Stimulated activated CD4-positive, alpha-beta T cell treated with anti-CD3 and anti-CD28 coated beads, Interleukin-2, amount 100 ng/mL, for 24 hours (primary cell): Measurements from ENCODE around the gene E2F2.

ENCODE experiments used
- DNase-seq, 2 donors: peaks; one replicate each; pipeline ENCODE4 v3.0.0-alpha.2; 2020

The E2F2 gene

GRCh38 chr1:23562137-23562876, 31.3 kb upstream of the E2F2 start:
- DNase-seq, result peak; percentile 29 to 32

- DNase-seq, result no peak
Observed at GRCh38 chr1:23561813-23562100, 30.7 kb upstream of the E2F2 start.

GRCh38 chr1:23561076-23561812, 30.2 kb upstream of the E2F2 start:
- no peak for DNase-seq

DNA sequence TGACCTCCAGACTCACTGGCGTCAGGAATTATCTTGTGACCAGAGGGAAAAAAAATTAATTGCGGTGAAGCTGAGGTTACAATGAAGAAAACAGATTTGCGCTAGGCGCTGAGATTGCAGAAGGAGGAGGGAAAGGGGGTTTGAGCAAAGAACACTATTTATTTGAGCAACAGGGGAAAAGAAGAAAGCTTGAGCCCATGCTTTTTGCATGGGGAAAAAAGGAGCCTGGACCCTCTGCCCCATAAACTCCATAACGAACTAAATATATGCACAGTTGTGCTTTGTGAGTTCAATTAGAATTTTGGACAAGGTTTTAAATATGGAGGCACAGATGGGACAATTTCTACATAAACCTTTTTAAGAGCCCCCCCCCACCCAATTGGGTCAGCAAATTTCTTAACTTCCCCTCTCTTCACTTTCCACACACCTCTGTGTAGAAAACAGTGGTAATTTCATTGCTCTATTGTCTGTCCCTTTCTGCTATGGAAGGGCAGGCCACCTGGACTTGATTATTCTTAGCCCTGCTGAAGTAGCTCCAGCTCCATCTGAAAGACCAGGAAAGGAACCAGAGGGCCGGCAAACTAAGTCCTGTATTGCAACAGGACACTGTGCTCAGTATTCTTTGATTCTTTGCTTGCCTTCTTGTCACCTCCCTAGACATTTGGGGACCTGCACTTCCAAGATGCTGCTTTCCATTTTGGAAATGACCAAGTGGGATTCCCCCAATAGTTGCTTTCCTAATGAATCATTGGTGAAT, 29.1 kb upstream of the E2F2 start:
- DNase-seq, result no peak

- DNase-seq, result peak; percentile 94 to 95
Observed at GRCh38 chr1:23559136-23559984, 28.3 kb upstream of the E2F2 start, which contains the start of gene ID3. Gene ID3 (minus strand): TSS chr1:23559501. CDS start chr1:23559426, 75 bp downstream.

- peak; percentile 25 to 34 for DNase-seq
Observed at GRCh38 chr1:23558872-23559135, 27.8 kb upstream of the E2F2 start.

GRCh38 chr1:23558140-23558871, 27.3 kb upstream of the E2F2 start:
- peak; percentile 45 to 63 for DNase-seq

- DNase-seq, result peak in 1 of 2 donors; percentile 14
Observed at GRCh38 chr1:23557471-23558124, 26.6 kb upstream of the E2F2 start.

DNA sequence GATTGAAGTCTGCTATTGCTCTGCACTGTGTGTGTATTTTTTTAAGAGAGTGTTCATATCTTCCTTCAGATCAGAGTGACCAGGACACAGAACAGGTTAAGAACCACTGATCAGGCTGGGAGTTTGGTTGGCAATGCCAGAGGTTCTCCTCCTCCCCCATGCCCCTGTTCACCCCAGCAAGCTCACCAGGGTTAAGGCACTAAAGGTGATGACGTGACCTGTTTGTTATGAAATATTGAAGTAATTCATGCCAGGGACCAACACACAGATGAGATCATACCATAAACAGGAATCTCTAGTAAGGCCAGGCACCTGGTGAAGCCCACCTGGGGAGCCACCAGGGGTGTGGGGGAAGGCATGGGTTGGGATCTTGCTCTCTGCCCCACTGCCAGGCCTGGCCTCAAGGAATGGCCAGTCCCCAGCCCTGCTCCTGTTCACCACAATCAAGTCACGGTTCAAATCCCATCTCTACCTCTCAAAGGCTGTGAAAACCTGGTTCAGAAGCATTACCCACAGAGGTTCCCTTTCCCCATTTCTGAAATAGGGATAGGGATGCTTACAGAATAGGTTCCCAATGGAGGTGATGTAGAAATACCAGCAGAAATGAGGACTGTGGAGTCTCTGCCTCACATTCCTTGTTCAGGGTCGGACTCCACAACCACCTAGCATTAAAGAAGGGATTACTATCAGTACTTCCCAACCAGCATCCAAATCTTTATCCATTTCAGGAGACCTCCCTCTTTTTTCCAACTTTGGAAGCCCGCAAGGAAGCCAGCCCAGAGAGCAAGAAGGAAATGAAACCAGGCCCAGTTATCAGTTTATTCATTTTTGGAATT, 25.8 kb upstream of the E2F2 start:
- DNase-seq, result no peak

GRCh38 chr1:23555986-23556634, 25.1 kb upstream of the E2F2 start:
- no peak for DNase-seq

DNA sequence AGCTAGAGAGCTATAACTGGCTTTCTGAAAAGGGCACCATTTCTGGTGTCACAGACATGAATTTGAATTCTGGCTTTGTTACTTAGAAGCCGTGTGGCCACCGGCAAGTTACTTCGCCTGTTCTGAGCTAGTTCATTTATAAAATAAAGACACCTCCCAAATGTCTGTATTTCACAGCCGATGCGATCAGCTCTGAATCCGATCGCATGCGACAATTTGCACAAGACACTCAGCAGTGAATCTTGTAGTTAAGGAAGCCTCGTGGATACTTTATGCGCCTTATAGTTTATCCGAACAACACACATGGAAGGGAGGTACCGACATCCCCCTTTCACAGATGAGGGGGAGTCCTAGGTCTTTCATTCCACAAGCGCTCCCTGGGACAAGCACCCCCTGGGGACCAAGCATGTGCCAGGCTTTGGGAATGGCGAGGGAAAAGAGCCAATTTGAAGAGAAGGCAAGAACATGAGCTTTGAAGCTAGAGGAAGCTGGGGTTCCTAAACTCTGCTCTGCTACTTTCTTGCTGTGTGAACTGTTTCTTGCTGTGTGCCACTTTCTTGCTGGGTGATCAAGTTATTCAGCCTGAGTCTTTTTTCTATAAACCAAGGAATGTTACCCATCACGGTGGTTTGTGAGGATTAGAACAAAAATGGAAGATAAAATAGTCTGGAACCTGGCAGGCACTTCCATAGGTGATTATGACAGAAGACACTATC, 24.4 kb upstream of the E2F2 start:
- DNase-seq, result no peak

DNA sequence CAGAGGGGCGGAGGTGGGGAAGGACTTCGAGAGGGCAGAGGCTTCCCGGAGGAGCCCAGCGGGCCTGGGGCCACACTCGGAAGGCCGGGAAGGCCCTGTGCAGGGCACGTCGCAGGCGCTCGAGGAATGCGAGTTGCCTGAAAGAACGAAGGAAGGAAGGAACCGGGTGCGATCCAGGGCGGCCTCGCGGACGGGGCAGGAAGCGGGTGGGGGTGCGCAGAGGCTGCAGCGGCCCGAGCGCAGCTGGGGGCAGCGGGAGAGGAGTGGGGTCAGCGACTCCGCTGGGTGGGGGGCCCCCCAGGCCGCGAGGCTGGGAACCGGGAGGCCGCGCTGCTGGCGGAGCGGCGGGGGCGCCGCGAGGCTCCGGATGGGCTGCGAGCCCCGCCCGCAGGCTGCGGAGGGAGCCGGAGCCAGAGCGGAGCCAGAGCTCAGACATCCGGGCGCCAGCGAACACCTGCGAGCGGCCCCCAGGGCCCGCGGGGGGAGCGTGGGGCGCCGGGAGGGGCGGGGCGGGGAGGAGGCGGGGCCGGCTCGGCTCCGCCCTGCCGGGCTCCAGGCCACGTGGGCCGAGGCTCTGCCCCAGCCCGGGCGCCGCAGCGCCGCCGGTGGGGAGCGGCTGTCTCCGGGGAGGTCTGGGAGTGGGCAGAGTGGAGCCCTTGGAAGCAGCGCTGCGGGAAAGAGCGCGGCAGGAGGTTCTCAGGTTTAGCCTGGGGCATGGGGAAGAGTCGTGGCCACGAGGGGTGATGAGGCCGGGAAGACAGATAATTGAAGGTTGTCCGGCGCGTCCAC, 23.6 kb upstream of the E2F2 start:
- peak; percentile 79 to 82 for DNase-seq

DNA sequence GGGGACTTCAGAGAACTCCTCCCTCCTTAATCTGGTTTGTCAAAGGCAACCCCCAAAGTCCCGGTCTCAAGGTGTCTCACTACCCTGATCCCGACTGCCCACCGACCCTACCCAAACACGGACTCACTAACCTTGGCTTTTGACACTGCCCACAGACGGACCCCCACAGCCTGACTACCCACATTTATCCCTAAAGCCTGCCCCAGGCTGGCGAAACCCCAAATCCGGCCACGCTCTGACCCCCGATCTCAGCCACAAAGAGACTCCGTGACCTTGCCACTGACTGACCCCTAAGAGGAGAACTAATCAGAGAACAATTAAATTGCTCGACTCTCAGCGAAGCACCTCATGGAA, 23.1 kb upstream of the E2F2 start:
- no peak for DNase-seq

- no peak for DNase-seq
Observed at GRCh38 chr1:23553231-23554126, 22.4 kb upstream of the E2F2 start.

GRCh38 chr1:23551849-23552248, 20.8 kb upstream of the E2F2 start:
- DNase-seq, result no peak

- DNase-seq, result no peak
Observed at GRCh38 chr1:23548704-23549143, 17.7 kb upstream of the E2F2 start.

- DNase-seq, result no peak
Observed at GRCh38 chr1:23546897-23547584, 16.0 kb upstream of the E2F2 start.
